Right atrium auricular region (tissue), 2 donors: ENCODE measurements around the gene SUCLG1. TPM values are rescaled to one million over a fixed set of nuclear protein-coding genes. Genes with fewer than 3 reads are reported as not detected.

Experiments
- DNase-seq: peaks from one replicate; pipeline ENCODE4 v3.0.0-alpha.2; 2019; ENCODE audit warnings: low spot score
- H3K27ac ChIP-seq, 2 donors: fragments of 200-600 bp; sonication (generic); 1 replicate in 1 of 2; 2 replicates in 1 of 2; pipeline ENCODE4 v1.5.1; 2016 to 2019
- H3K27me3 ChIP-seq, 2 donors: fragments of 200-600 bp; sonication (generic); one replicate each; pipeline versions ENCODE4 v1.5.1 to v1.6.0; 2017 to 2019
- H3K36me3 ChIP-seq: fragments of 200-600 bp; sonication (generic); one replicate; pipeline ENCODE4 v1.5.1; 2016
- H3K4me1 ChIP-seq, 2 donors: fragments of 200-600 bp; sonication (generic); one replicate each; pipeline versions ENCODE4 v1.5.1 to v1.6.0; 2017 to 2019
- H3K4me3 ChIP-seq, 2 donors: fragments of 200-600 bp; sonication (generic); 1 replicate in 1 of 2; 2 replicates in 1 of 2; pipeline ENCODE4 v1.5.1; 2017 to 2019; ENCODE audit warnings: mild to moderate bottlenecking in 1 of 2, moderate library complexity in 1 of 2
- H3K9me3 ChIP-seq, 2 donors: fragments of 200-600 bp; sonication (generic); one replicate each; pipeline ENCODE4 v1.5.1; 2019
- total RNA-seq, 2 donors: library from RNA; depleted of rRNA; stranded (reverse); fragments of >200 nt; gene quantifications; one replicate each; pipeline ENCODE4 v1.1.0, GENCODE V29; 2016
- TF ChIP-seq, protein P1 (sequence below), 2 donors: fragments of 200-600 bp; sonication (generic); IDR thresholded peaks; one replicate each; pipeline ENCODE4 v1.5.1; 2019; ENCODE audit warnings: antibody characterized with exemption in 2 of 2

Gene SUCLG1
- 100 to 1,000 TPM; 139 to 197 TPM for total RNA-seq

DNA sequence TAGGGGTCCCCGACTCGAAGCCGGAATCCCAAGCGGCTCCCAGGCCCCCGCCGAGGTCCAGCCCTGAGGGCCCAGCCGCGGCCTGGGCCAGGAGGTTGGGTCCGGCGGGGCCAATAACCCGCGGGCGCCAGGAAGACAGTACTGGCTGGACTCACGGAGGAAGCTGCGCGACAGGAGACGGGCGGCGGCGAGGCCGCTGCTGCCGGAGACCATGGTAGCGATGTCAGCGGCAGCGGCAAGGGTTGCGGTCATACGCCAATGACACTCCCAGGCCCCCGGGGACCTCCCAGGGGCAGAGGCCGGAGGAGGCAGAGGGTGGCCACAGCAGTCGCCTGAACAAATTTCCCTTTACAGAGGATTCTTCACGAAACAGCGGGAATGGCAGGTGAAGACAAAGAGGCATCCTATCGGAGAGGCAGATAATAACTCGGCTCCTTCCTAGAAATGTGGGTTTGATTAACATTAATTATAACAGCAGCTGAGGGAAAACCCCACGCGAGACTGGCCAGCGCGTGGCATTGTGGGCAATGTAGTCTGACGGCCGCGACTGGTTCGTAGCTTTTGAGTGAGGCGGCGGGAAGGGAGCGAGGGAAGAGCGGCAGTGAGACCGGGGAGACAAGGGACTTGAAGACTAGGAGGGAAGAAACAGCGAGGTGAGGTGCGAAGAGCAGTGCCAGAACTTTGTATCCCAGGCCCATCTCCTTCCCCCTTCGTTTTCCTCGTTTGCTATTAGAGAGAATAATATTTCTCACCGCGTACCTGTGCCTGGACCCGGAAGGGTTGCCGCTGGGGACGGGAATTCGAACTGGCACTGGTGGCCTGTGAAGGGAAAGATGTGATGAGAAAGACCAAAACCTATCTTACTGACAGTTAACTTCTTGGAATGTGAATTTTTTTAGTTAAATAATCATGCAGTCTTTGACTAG, at the start of gene SUCLG1:
Gene SUCLG1, minus strand, starts transcription at position 263 of the 926 bp plus-strand sequence. Its CDS starts 11 bp downstream, at position 252.
- TF ChIP-seq, protein P1, sequence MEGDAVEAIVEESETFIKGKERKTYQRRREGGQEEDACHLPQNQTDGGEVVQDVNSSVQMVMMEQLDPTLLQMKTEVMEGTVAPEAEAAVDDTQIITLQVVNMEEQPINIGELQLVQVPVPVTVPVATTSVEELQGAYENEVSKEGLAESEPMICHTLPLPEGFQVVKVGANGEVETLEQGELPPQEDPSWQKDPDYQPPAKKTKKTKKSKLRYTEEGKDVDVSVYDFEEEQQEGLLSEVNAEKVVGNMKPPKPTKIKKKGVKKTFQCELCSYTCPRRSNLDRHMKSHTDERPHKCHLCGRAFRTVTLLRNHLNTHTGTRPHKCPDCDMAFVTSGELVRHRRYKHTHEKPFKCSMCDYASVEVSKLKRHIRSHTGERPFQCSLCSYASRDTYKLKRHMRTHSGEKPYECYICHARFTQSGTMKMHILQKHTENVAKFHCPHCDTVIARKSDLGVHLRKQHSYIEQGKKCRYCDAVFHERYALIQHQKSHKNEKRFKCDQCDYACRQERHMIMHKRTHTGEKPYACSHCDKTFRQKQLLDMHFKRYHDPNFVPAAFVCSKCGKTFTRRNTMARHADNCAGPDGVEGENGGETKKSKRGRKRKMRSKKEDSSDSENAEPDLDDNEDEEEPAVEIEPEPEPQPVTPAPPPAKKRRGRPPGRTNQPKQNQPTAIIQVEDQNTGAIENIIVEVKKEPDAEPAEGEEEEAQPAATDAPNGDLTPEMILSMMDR (IDR thresholded peaks at IDR 0.05) = no peak
- Histone ChIP-seq H3K4me3 (peak within 1 kb of the TSS; percentile 92 to 100), H3K36me3 (no peaks in the 10 kb centered on the region), H3K4me1 (peaks cover 0 to 33% of the 10 kb centered on the region in 2 donors), H3K27ac (peak within 1 kb of the TSS; percentile 93 to 98), H3K9me3 (no peaks in the 10 kb centered on the region), H3K27me3 (no peaks in the 10 kb centered on the region)
- peak; percentile 84 for DNase-seq

DNA sequence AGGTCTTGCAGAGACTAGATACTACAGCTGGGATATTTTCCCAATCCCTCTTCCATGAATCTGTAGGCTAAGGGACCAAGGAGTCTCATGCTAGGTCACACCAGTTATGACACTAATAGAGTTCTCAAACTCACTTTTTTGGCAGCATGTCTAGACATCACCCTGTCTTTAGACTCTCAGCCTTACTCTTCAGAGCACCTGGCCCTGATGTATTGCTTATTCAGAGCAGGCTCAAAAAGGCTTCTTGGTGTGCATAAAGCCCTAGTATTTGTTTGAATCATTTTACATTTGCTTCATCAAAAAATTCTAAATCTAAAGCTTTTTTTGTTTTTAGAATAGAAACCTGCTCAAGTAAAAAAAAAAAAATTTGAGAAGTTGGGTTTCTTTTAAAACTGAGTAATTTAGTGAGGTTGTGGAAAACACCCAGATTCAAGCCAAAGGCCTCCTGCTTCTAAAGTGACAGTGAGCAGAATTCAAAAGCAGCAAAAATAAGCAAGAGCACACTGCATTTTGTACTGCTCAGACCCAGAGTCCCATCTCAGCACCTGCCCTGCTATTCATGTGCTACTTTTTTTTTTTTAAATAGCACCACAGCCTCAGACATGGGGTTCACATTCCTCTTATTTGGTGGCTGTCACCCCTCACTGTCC, 39.2 kb upstream of the SUCLG1 start:
- no peaks in the 10 kb centered on the region for H3K9me3 ChIP-seq
- no peaks in the 10 kb centered on the region for H3K4me1 ChIP-seq
- TF ChIP-seq, protein P1 (IDR thresholded peaks at IDR 0.05) = no peak
- H3K27ac ChIP-seq = no peak overlapping the region
- DNase-seq = no peak
- H3K4me3 ChIP-seq = no peak overlapping the region
- no peaks in the 10 kb centered on the region for H3K36me3 ChIP-seq
- H3K27me3 ChIP-seq = no peaks in the 10 kb centered on the region

DNA sequence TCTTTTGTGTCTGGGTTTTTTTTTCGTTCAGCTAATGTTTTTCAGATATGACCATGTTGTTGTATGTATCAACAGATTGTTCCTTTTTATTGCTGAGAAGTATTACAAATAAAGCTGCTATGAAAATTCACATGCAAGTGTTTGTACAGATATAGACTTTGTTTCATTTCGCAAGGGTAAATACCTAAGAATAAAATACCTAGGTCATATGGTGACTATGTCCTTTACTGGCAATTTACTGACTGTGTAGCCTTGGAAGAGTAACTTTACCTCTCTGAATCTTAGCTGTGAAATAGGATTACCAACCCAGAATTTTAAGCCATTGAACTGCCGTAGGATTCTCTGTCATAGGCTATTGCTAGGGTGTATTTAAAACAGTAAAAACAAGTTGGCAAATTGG, 38.2 kb upstream of the SUCLG1 start:
- H3K9me3 ChIP-seq = no peaks in the 10 kb centered on the region
- no peaks in the 10 kb centered on the region for H3K27me3 ChIP-seq
- TF ChIP-seq, protein P1 (IDR thresholded peaks at IDR 0.05) = no peak
- H3K4me1 ChIP-seq = no peaks in the 10 kb centered on the region
- H3K36me3 ChIP-seq = no peaks in the 10 kb centered on the region
- no peak for DNase-seq
- no peak overlapping the region for H3K27ac ChIP-seq
- no peak overlapping the region for H3K4me3 ChIP-seq

DNA sequence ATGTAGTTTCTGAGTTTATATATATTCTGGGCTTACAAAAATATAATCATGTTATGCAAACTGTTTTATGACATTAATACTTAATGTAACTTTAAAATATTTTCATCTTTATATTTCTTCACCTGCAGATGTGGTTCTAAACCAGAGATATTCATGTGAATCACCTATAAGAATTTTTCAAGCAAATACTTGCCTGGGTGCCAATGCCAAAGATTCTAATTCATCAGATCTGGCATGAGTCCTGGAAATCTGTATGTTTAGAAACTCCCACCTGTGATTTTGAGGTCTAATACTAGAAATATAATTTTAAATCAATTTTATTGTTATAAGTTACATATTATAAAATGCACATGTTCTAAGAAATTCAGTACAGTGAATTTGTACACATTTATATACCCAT, 37.3 kb upstream of the SUCLG1 start:
- no peak overlapping the region for H3K27ac ChIP-seq
- H3K9me3 ChIP-seq = no peaks in the 10 kb centered on the region
- no peak for DNase-seq
- H3K36me3 ChIP-seq = no peaks in the 10 kb centered on the region
- no peaks in the 10 kb centered on the region for H3K4me1 ChIP-seq
- no peak overlapping the region for H3K4me3 ChIP-seq
- TF ChIP-seq, protein P1 (IDR thresholded peaks at IDR 0.05) = no peak
- no peaks in the 10 kb centered on the region for H3K27me3 ChIP-seq

DNA sequence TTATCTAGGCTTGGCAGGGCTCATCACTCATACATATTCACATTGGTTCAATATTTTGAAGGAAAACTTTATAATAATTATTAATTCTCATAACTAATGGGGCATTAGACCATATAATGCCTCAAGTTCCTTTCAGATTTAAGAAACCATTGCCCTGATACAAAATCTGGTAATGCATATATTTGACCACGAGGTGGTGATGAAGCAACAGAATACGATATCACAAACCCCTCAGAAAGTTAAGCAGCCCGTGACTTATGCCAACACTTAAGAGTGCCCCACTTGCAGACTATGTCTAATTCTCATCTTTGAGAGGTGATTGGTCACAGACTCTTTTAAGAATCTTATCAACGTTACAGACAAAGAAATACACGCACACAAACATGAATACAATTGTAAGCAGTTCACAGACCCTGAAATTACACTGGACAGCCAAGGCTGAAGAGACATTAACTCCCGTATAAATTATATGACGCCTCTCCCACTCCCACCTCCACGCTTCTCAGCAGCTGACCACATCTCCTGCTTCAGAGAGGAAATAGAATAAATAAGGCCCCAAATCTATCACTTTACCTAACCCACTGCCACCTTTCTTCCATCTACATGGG, 36.6 kb upstream of the SUCLG1 start:
- Histone ChIP-seq H3K27me3 (no peaks in the 10 kb centered on the region), H3K4me3 (no peak overlapping the region), H3K36me3 (no peaks in the 10 kb centered on the region), H3K27ac (no peak overlapping the region), H3K9me3 (no peaks in the 10 kb centered on the region), H3K4me1 (no peaks in the 10 kb centered on the region)
- TF ChIP-seq, protein P1 (IDR thresholded peaks at IDR 0.05) = peak; percentile 40 to 79
- no peak for DNase-seq
